SK-N-SH (cell line): Measurements from ENCODE around the gene MAMDC2. TPM values are rescaled to one million over a fixed set of nuclear protein-coding genes. Genes with fewer than 3 reads are reported as not detected.

Experiments
- CTCF ChIA-PET: fragments of 300-600, 350-600 bp; formaldehyde crosslinking; extraction: SDS; loops from one replicate; lab custom pipeline; 2021; lab: Yijun Ruan, JAX
- POLR2A ChIA-PET: fragments of 350-600 bp; sonication (Branson Sonifier 250); formaldehyde crosslinking; extraction: SDS; loops from one replicate; lab custom pipeline; 2020; ENCODE audit warnings: antibody characterized with exemption, inconsistent platforms; lab: Yijun Ruan, JAX
- DNase-seq: peaks from one replicate; pipeline ENCODE4 v3.0.0; 2012
- H2AFZ ChIP-seq: fragments of 200-600 bp; sonication (generic); 2 replicates; pipeline ENCODE4 v1.8.1; 2016; ENCODE audit warnings: antibody characterized with exemption, mild to moderate bottlenecking, low read depth
- H3F3A ChIP-seq: fragments of 200-600 bp; sonication (generic); replicated peaks from 2 replicates; pipeline ENCODE3; 2016; ENCODE audit warnings: antibody characterized with exemption, mild to moderate bottlenecking; ENCODE audit not compliant: insufficient read depth
- H3K27ac ChIP-seq, 2 experiments: fragments of 200-500 bp in 1 of 2; fragments of 200-600 bp in 1 of 2; sonication (Bioruptor generic) in 1 of 2; sonication (generic), shearing (Covaris generic) in 1 of 2; 2 replicates each; pipeline versions ENCODE4 v1.5.1 to v1.6.1; 2014 to 2016; ENCODE audit warnings: low read depth in 2 of 2, inconsistent platforms in 1 of 2, low read length in 1 of 2, mild to moderate bottlenecking in 1 of 2, mixed read lengths in 1 of 2
- H3K27me3 ChIP-seq: fragments of 200-600 bp; sonication (generic), shearing (Covaris generic); 2 replicates; pipeline ENCODE4 v1.6.1; 2016; ENCODE audit warnings: mixed run types; ENCODE audit not compliant: insufficient read depth
- H3K36me3 ChIP-seq, 2 experiments: fragments of 200-500 bp in 1 of 2; fragments of 200-600 bp in 1 of 2; sonication (Bioruptor generic) in 1 of 2; sonication (generic) in 1 of 2; replicated peaks in 1 of 2; 2 replicates each; pipeline versions ENCODE3 to v1.5.1; 2014 to 2016; ENCODE audit warnings: low read length in 1 of 2, mild to moderate bottlenecking in 1 of 2; ENCODE audit not compliant: insufficient read depth in 2 of 2, control insufficient read depth in 1 of 2
- H3K4me1 ChIP-seq, 2 experiments: fragments of 200-500 bp in 1 of 2; fragments of 200-600 bp in 1 of 2; sonication (Bioruptor generic) in 1 of 2; sonication (generic), shearing (Covaris generic) in 1 of 2; 2 replicates each; pipeline versions ENCODE4 v1.5.1 to v1.6.1; 2014 to 2016; ENCODE audit warnings: low read depth in 1 of 2, low read length in 1 of 2, mixed run types in 1 of 2; ENCODE audit not compliant: insufficient read depth in 2 of 2, control insufficient read depth in 1 of 2
- H3K4me2 ChIP-seq: fragments of 200-600 bp; sonication (generic), shearing (Covaris generic); 2 replicates; pipeline ENCODE4 v1.6.1; 2017; ENCODE audit warnings: mixed run types
- H3K4me3 ChIP-seq, 2 experiments: fragments of 200-500 bp in 1 of 2; fragments of 200-600 bp in 1 of 2; sonication (Bioruptor generic) in 1 of 2; sonication (generic), shearing (Covaris generic) in 1 of 2; 2 replicates each; pipeline versions ENCODE4 v1.5.1 to v1.8.1; 2014 to 2016; ENCODE audit warnings: low read depth in 2 of 2, inconsistent platforms in 1 of 2, low read length in 1 of 2, mild to moderate bottlenecking in 1 of 2, mixed read lengths in 1 of 2, moderate library complexity in 1 of 2
- H3K79me2 ChIP-seq: fragments of 200-600 bp; sonication (generic); 2 replicates; pipeline ENCODE4 v1.8.1; 2017; ENCODE audit warnings: mild to moderate bottlenecking; ENCODE audit not compliant: insufficient read depth
- H3K9ac ChIP-seq: fragments of 200-600 bp; sonication (generic); 2 replicates; pipeline ENCODE4 v1.6.1; 2017; ENCODE audit warnings: mixed run types
- H3K9me2 ChIP-seq: fragments of 200-600 bp; sonication (generic); 2 replicates; pipeline ENCODE4 v1.6.1; 2017; ENCODE audit warnings: mixed run types
- H3K9me3 ChIP-seq: fragments of 200-600 bp; sonication (generic); 2 replicates; pipeline ENCODE4 v1.6.1; 2017; ENCODE audit warnings: mixed run types, mild to moderate bottlenecking, moderate library complexity
- H4K20me1 ChIP-seq: fragments of 200-600 bp; sonication (generic); 2 replicates; pipeline ENCODE4 v1.6.1; 2017; ENCODE audit warnings: mild to moderate bottlenecking, mixed run types; ENCODE audit not compliant: insufficient read depth
- FOSL2 ChIP-seq: IDR thresholded peaks from 2 replicates; pipeline ENCODE4 v1.4.0; 2012; ENCODE audit warnings: low read depth, mild to moderate bottlenecking, moderate library complexity, borderline replicate concordance
- FOXM1 ChIP-seq: IDR thresholded peaks from 2 replicates; pipeline ENCODE4 v1.4.0; 2012; ENCODE audit warnings: low read depth, mild to moderate bottlenecking
- GATA2 ChIP-seq: sonication (generic); formaldehyde crosslinking; IDR thresholded peaks from 2 replicates; pipeline ENCODE4 v1.5.0; 2020; ENCODE audit warnings: mild to moderate bottlenecking, missing genetic modification reagents
- JUND ChIP-seq: IDR thresholded peaks from 2 replicates; pipeline ENCODE4 v1.4.0; 2012
- MXI1 ChIP-seq: IDR thresholded peaks from 2 replicates; pipeline ENCODE4 v1.6.1; 2012; ENCODE audit warnings: mild to moderate bottlenecking, low read depth, low read length, improper control_type of control experiment
- NFIC ChIP-seq: IDR thresholded peaks from 2 replicates; pipeline ENCODE4 v1.4.0; 2012; ENCODE audit warnings: borderline replicate concordance
- NRF1 ChIP-seq: IDR thresholded peaks from 2 replicates; pipeline ENCODE4 v1.6.1; 2012; ENCODE audit warnings: low read depth, mild to moderate bottlenecking, low read length
- POLR2AphosphoS5 ChIP-seq: IDR thresholded peaks from 2 replicates; pipeline ENCODE4 v1.6.1; 2012; ENCODE audit warnings: low read depth, low read length
- RAD21 ChIP-seq: IDR thresholded peaks from 2 replicates; pipeline ENCODE4 v1.6.1; 2012; ENCODE audit warnings: mild to moderate bottlenecking, low read length
- RXRA ChIP-seq: IDR thresholded peaks from 2 replicates; pipeline ENCODE4 v1.4.0; 2012; ENCODE audit warnings: low read depth, mild to moderate bottlenecking, borderline replicate concordance
- YY1 ChIP-seq: IDR thresholded peaks from 2 replicates; pipeline ENCODE4 v1.4.0; 2012; ENCODE audit warnings: low read depth, mild to moderate bottlenecking
- WGBS: methylation state at CpG from one replicate; pipeline ENCODE4 v1.1.6; 2017; ENCODE audit warnings: low lambda C conversion rate; 5-methylcytosine and 5-hydroxymethylcytosine counted together
- polyA plus RNA-seq, 3 experiments: library from polyadenylated mRNA; depleted of rRNA; stranded (reverse); fragments of >200 nt; gene quantifications; 2 replicates each; pipeline ENCODE4 v1.2.3, GENCODE V29; 2012
- TF ChIP-seq, protein P1 (sequence below): fragments of 200-600 bp; sonication (generic); IDR thresholded peaks from 2 replicates; pipeline ENCODE4 v1.6.1; 2017; ENCODE audit warnings: antibody characterized with exemption, mild to moderate bottlenecking, moderate library complexity
- TF ChIP-seq, protein P2 (sequence below): IDR thresholded peaks from 2 replicates; pipeline ENCODE4; 2012
- TF ChIP-seq, protein P3 (sequence below): IDR thresholded peaks from 2 replicates; pipeline ENCODE4 v1.4.0; 2012; ENCODE audit warnings: low read depth, borderline replicate concordance
- TF ChIP-seq, protein P4 (sequence below): IDR thresholded peaks from 2 replicates; pipeline ENCODE4 v1.4.0; 2012; ENCODE audit warnings: low read depth
- TF ChIP-seq, protein P5 (sequence below): fragments of 150-350 bp; IDR thresholded peaks from 2 replicates; pipeline ENCODE4 v1.6.1; 2016; ENCODE audit warnings: mild to moderate bottlenecking, low read depth, low read length

MAMDC2 gene
- polyA plus RNA-seq, 1 of the 3 experiments (the other 2 are of a cell fraction), result not detected

DNA sequence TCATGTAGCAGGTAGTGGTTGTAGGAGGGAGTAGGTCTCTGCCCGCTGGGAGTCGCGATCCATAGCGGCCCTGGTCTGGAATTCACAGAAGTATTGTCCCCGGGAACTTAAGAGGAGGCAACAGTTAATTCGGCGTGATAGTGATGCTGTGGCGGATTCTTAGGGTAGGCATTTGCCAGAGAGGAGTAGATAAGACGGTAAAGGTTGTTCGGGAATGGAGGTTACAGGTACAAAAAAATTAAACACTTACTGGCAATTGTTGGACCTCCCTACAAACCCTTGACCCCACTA, 215.8 kb downstream of the MAMDC2 start (continued):
- TF ChIP-seq, protein P1, sequence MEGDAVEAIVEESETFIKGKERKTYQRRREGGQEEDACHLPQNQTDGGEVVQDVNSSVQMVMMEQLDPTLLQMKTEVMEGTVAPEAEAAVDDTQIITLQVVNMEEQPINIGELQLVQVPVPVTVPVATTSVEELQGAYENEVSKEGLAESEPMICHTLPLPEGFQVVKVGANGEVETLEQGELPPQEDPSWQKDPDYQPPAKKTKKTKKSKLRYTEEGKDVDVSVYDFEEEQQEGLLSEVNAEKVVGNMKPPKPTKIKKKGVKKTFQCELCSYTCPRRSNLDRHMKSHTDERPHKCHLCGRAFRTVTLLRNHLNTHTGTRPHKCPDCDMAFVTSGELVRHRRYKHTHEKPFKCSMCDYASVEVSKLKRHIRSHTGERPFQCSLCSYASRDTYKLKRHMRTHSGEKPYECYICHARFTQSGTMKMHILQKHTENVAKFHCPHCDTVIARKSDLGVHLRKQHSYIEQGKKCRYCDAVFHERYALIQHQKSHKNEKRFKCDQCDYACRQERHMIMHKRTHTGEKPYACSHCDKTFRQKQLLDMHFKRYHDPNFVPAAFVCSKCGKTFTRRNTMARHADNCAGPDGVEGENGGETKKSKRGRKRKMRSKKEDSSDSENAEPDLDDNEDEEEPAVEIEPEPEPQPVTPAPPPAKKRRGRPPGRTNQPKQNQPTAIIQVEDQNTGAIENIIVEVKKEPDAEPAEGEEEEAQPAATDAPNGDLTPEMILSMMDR, result no peak
- no peak for TF ChIP-seq NFIC
- no peak for TF ChIP-seq MXI1
- no peak for TF ChIP-seq GATA2

DNA sequence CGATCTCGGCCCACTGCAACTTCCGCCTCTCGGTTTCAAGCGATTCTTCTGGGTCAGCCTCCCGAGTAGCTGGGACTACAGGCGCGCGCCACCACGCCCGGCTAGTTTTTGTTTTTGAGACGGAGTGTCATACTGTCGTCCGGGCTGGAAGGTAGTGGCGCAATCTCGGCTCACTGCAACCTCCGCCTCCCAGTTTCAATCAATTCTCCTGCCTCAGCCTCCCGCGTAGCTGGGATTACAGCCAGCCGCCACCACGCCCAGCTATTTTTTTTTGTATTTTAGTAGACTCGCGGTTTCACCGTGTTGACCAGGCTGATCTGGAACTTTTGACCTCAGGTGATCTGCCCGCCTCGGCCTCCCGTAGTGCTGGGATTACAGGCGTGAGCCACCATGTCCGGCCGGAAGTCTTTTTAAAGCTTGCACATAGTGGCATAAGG, 216.4 kb downstream of the MAMDC2 start:
- WGBS, result 81% methylated on average over 30 of the region's 30 CpGs
- H4K20me1 ChIP-seq, result peaks cover 39% of the 10 kb centered on the region
- peaks cover 82% of the 10 kb centered on the region for H3K79me2 ChIP-seq
- ChIA-PET POLR2A (interaction anchor here (0.7 kb wide), 1 partner anchor 11 kb away, joined by 3 read pairs; no protein-coding TSS in a partner anchor), CTCF (interaction anchor here (0.6 to 1.2 kb wide), 3 partner anchors 10 to 334 kb away, joined by 3 read pairs; no protein-coding TSS in a partner anchor)
- DNase-seq, result no peak
- H3K9me2 ChIP-seq, result no peaks in the 10 kb centered on the region
- H3K27ac ChIP-seq, result peak overlapping the region in 1 of 2 experiments; percentile 95; a peak in 2 of 4 replicates
- peak overlapping the region; percentile 92 for H3K4me2 ChIP-seq
- H3K4me1 ChIP-seq, result peaks cover 18 to 28% of the 10 kb centered on the region in 2 experiments
- H3K4me3 ChIP-seq, result peak overlapping the region; percentile 88 to 97
- H3F3A ChIP-seq, result peaks cover 13% of the 10 kb centered on the region
- H3K9ac ChIP-seq, result peak overlapping the region; percentile 95
- no peaks in the 10 kb centered on the region for H3K27me3 ChIP-seq
- H2AFZ ChIP-seq, result no peak overlapping the region
- no peaks in the 10 kb centered on the region for H3K9me3 ChIP-seq
- no peak for TF ChIP-seq NRF1
- TF ChIP-seq JUND, result no peak
- no peak for TF ChIP-seq RXRA
- TF ChIP-seq, protein P2, sequence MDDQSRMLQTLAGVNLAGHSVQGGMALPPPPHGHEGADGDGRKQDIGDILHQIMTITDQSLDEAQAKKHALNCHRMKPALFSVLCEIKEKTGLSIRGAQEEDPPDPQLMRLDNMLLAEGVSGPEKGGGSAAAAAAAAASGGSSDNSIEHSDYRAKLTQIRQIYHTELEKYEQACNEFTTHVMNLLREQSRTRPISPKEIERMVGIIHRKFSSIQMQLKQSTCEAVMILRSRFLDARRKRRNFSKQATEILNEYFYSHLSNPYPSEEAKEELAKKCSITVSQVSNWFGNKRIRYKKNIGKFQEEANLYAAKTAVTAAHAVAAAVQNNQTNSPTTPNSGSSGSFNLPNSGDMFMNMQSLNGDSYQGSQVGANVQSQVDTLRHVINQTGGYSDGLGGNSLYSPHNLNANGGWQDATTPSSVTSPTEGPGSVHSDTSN, result no peak
- TF ChIP-seq POLR2AphosphoS5, result no peak
- TF ChIP-seq FOSL2, result no peak
- TF ChIP-seq FOXM1, result no peak
- TF ChIP-seq RAD21, result no peak
- TF ChIP-seq, protein P3, sequence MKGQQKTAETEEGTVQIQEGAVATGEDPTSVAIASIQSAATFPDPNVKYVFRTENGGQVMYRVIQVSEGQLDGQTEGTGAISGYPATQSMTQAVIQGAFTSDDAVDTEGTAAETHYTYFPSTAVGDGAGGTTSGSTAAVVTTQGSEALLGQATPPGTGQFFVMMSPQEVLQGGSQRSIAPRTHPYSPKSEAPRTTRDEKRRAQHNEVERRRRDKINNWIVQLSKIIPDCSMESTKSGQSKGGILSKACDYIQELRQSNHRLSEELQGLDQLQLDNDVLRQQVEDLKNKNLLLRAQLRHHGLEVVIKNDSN, result no peak
- no peak for TF ChIP-seq YY1
- TF ChIP-seq, protein P4, sequence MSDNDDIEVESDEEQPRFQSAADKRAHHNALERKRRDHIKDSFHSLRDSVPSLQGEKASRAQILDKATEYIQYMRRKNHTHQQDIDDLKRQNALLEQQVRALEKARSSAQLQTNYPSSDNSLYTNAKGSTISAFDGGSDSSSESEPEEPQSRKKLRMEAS, result no peak
- TF ChIP-seq, protein P5, sequence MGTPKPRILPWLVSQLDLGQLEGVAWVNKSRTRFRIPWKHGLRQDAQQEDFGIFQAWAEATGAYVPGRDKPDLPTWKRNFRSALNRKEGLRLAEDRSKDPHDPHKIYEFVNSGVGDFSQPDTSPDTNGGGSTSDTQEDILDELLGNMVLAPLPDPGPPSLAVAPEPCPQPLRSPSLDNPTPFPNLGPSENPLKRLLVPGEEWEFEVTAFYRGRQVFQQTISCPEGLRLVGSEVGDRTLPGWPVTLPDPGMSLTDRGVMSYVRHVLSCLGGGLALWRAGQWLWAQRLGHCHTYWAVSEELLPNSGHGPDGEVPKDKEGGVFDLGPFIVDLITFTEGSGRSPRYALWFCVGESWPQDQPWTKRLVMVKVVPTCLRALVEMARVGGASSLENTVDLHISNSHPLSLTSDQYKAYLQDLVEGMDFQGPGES, result no peak
- H3K36me3 ChIP-seq, result peaks cover 33 to 51% of the 10 kb centered on the region in 2 experiments
